ENCODE measurements around the gene OR8K1.
A peak's percentile ranks its signal among the peaks of the same experiment; 100 is the strongest.

- TF ChIP-seq EZH2phosphoT487 (IDR thresholded peaks at IDR 0.05; ENCODE audit: borderline replicate concordance, low read length) (no peak), EZH2 (IDR thresholded peaks at IDR 0.05; ENCODE audit: low read length, unreplicated experiment) (no peak)
- TF ChIP-seq, protein P1, sequence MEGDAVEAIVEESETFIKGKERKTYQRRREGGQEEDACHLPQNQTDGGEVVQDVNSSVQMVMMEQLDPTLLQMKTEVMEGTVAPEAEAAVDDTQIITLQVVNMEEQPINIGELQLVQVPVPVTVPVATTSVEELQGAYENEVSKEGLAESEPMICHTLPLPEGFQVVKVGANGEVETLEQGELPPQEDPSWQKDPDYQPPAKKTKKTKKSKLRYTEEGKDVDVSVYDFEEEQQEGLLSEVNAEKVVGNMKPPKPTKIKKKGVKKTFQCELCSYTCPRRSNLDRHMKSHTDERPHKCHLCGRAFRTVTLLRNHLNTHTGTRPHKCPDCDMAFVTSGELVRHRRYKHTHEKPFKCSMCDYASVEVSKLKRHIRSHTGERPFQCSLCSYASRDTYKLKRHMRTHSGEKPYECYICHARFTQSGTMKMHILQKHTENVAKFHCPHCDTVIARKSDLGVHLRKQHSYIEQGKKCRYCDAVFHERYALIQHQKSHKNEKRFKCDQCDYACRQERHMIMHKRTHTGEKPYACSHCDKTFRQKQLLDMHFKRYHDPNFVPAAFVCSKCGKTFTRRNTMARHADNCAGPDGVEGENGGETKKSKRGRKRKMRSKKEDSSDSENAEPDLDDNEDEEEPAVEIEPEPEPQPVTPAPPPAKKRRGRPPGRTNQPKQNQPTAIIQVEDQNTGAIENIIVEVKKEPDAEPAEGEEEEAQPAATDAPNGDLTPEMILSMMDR (conservative IDR thresholded peaks at IDR 0.05; ENCODE audit: low read depth, low read length) = peak; percentile 27
Observed at GRCh38 chr11:56396047-56396446, 50.2 kb downstream of the OR8K1 start.

Measured in PC-3 (cell line).